ENCODE data around the gene AR. TPM values are rescaled to one million over a fixed set of nuclear protein-coding genes. Genes with fewer than 3 reads are reported as not detected.

The AR gene
- total RNA-seq, 1 donor: 4.8 TPM

- DNase-seq (ENCODE audit: low read depth): peak; percentile 88
- TF ChIP-seq, protein P1, sequence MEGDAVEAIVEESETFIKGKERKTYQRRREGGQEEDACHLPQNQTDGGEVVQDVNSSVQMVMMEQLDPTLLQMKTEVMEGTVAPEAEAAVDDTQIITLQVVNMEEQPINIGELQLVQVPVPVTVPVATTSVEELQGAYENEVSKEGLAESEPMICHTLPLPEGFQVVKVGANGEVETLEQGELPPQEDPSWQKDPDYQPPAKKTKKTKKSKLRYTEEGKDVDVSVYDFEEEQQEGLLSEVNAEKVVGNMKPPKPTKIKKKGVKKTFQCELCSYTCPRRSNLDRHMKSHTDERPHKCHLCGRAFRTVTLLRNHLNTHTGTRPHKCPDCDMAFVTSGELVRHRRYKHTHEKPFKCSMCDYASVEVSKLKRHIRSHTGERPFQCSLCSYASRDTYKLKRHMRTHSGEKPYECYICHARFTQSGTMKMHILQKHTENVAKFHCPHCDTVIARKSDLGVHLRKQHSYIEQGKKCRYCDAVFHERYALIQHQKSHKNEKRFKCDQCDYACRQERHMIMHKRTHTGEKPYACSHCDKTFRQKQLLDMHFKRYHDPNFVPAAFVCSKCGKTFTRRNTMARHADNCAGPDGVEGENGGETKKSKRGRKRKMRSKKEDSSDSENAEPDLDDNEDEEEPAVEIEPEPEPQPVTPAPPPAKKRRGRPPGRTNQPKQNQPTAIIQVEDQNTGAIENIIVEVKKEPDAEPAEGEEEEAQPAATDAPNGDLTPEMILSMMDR (IDR thresholded peaks at IDR 0.05; ENCODE audit: insufficient read depth, low read length): no peak
- no peak overlapping the region for H3K4me3 ChIP-seq (ENCODE audit: low read depth, low read length)
Measured at GRCh38 chrX:67563469-67564448, 19.9 kb downstream of the AR start.

DNA sequence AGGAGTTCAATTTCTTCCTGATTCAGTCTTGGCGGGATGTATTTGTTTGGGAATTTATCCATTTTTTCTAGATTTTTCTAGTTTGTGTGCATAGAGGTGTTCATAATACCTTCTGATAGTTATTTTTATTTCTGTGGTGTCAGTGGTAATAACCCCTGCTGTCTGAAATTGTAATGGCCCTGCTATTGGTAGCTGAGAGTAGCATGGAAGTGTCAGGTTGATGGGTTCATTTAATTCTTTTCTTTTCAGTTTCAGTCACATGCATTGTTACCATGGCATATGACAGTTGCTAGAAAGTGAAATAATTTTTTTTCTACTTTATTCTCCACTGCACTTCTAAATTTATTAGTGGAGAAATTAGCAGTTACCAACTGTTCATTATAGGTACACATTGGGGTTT lies 20.7 kb downstream of the AR start:
- no peak for DNase-seq (ENCODE audit: low read depth)
- TF ChIP-seq, protein P1 (IDR thresholded peaks at IDR 0.05; ENCODE audit: insufficient read depth, low read length): no peak
- H3K4me3 ChIP-seq (ENCODE audit: low read depth, low read length): no peak overlapping the region

DNA sequence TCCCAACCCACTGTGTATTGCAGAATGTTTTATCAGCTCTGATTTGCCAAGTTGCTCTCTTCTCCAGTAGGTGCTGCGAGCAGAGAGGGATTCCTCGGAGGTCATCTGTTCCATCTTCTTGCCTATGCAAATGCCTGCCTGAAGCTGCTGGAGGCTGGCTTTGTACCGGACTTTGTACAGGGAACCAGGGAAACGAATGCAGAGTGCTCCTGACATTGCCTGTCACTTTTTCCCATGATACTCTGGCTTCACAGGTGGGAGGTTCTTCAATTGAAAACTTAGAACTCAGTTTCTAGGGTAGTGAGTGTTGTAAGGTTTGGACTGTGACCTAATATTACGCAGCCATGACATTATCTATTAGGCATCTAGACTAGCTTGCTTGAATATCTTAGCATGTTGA lies 24.9 kb downstream of the AR start:
- TF ChIP-seq, protein P1 (IDR thresholded peaks at IDR 0.05; ENCODE audit: insufficient read depth, low read length): no peak
- H3K4me3 ChIP-seq (ENCODE audit: low read depth, low read length): no peak overlapping the region
- DNase-seq (ENCODE audit: low read depth): no peak

GRCh38 chrX:67570839-67571238 lies 27.0 kb downstream of the AR start:
- no peak for DNase-seq (ENCODE audit: low read depth)
- TF ChIP-seq, protein P1 (IDR thresholded peaks at IDR 0.05; ENCODE audit: insufficient read depth, low read length): no peak
- H3K4me3 ChIP-seq (ENCODE audit: low read depth, low read length): no peak overlapping the region

- peak; percentile 64 for DNase-seq (ENCODE audit: low read depth)
- no peak overlapping the region for H3K4me3 ChIP-seq (ENCODE audit: low read depth, low read length)
- TF ChIP-seq, protein P1 (IDR thresholded peaks at IDR 0.05; ENCODE audit: insufficient read depth, low read length): no peak
Measured at GRCh38 chrX:67574696-67575095, 30.9 kb downstream of the AR start.

- peak; percentile 16 for DNase-seq (ENCODE audit: low read depth)
Measured at GRCh38 chrX:67582436-67582835, 38.6 kb downstream of the AR start.

More at GRCh38 chrX:67582436-67582835, 38.6 kb downstream of the AR start:
- no peak overlapping the region for H3K4me3 ChIP-seq (ENCODE audit: low read depth, low read length)
- TF ChIP-seq, protein P1 (IDR thresholded peaks at IDR 0.05; ENCODE audit: insufficient read depth, low read length): no peak

All from fibroblast of the aortic adventitia (primary cell).